HFF-Myc (cell line): ENCODE data around the gene PDS5A.
"Not testable (repeated sequence)": the region's sequence is repeated elsewhere in the genome, so short reads cannot be mapped to it uniquely, and the experiment has no call there.

Source experiments
- DNase-seq: peaks from one replicate; pipeline ENCODE4 v3.0.0-alpha.2; 2011; ENCODE audit warnings: low read depth; ENCODE audit errors: extremely low read depth
- H3K4me3 ChIP-seq: replicated peaks from 2 replicates; pipeline ENCODE4 v1.5.1; 2011; ENCODE audit warnings: low read depth, mild to moderate bottlenecking, control low read depth, low read length
- TF ChIP-seq, protein P1 (sequence below): IDR thresholded peaks from 2 replicates; pipeline ENCODE4 v1.5.1; 2012; ENCODE audit warnings: mild to moderate bottlenecking, low read depth, low read length, control low read depth; ENCODE audit errors: missing control alignments

PDS5A gene

DNA sequence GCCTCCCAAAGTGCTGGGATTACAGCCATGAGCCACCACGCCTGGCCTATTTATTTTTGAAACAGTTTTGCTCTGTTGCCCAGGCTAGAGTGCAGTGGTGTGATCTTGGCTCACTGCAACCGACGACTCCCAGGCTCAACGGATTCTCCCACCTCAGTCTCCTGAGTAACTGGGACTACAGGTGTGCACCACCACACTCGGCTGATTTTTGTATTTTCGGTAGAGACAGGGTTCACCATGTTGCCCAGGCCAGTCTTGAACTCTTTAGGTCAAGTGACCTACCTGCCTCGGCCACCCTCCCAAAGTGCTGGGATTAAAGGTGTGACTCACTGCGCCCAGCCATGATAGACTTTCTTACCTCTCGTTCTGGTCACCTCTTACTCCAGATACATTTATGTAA, 155.8 kb downstream of the PDS5A start:
- TF ChIP-seq, protein P1, sequence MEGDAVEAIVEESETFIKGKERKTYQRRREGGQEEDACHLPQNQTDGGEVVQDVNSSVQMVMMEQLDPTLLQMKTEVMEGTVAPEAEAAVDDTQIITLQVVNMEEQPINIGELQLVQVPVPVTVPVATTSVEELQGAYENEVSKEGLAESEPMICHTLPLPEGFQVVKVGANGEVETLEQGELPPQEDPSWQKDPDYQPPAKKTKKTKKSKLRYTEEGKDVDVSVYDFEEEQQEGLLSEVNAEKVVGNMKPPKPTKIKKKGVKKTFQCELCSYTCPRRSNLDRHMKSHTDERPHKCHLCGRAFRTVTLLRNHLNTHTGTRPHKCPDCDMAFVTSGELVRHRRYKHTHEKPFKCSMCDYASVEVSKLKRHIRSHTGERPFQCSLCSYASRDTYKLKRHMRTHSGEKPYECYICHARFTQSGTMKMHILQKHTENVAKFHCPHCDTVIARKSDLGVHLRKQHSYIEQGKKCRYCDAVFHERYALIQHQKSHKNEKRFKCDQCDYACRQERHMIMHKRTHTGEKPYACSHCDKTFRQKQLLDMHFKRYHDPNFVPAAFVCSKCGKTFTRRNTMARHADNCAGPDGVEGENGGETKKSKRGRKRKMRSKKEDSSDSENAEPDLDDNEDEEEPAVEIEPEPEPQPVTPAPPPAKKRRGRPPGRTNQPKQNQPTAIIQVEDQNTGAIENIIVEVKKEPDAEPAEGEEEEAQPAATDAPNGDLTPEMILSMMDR = no peak
- DNase-seq = no peak
- H3K4me3 ChIP-seq = no peak overlapping the region

GRCh38 chr4:39820186-39820585, 157.5 kb downstream of the PDS5A start:
- no peak for DNase-seq
- TF ChIP-seq, protein P1 = no peak
- no peak overlapping the region for H3K4me3 ChIP-seq

DNA sequence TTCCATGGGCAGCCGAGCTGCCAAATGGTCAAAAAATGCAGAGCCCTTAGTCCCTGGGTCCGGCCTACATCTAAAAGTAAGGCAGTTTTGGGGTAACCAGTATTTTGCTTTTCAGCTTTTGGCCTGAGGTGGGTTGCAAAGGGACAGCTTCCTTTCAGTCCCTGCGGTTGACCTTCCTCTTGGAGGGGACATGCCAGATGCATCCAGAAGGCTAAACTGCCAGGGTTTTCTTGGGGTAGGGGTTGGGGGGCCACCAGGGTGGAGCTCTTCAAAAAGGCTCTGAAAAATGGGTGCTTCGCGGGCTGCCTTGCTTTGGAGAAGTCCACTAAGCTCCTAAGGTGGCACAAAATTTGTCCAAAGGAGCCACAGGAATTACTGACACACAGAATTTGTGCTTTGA, 159.1 kb downstream of the PDS5A start:
- no peak for DNase-seq
- no peak overlapping the region for H3K4me3 ChIP-seq
- TF ChIP-seq, protein P1 = no peak

- TF ChIP-seq, protein P1 = no peak
- H3K4me3 ChIP-seq = no peak overlapping the region
- DNase-seq = no peak
Measured at GRCh38 chr4:39814403-39815185, 163.1 kb downstream of the PDS5A start.

GRCh38 chr4:39813761-39814160, 163.9 kb downstream of the PDS5A start:
- not testable (repeated sequence) for DNase-seq, H3K4me3 ChIP-seq

GRCh38 chr4:39813033-39813432, 164.7 kb downstream of the PDS5A start:
- DNase-seq, H3K4me3 ChIP-seq: not testable (repeated sequence)

- DNase-seq = no peak
- H3K4me3 ChIP-seq = no peak overlapping the region
- TF ChIP-seq, protein P1 = no peak
Measured at GRCh38 chr4:39812500-39812899, 165.2 kb downstream of the PDS5A start.

DNA sequence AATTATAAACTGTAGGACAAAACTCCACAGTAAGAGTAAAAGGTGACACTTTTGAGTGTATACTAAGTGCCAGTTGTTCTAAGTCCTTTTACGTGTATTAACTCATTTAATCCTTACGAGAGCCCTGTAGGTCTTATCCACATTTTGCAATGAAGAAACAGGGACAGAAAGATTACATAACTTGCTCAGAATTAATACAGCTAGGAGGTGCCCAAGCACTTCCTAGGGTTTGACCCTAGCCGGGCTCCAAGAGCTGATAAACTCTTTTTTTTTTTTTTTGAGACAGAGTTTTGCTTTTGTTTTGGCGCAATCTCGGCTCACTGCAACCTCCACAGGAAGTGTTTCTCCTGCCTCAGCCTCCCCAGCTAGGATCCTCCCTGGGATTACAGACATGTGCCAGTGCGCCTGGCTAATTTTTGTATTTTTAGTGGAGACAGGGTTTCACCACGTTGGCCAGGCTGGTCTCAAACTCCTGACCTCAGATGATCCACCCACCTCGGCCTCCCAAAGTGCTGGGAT, 169.4 kb downstream of the PDS5A start:
- no peak for DNase-seq
- TF ChIP-seq, protein P1 = no peak
- no peak overlapping the region for H3K4me3 ChIP-seq
